Measurements from ENCODE around the gene ABCA2. TPM values are rescaled to one million over a fixed set of nuclear protein-coding genes. Genes with fewer than 3 reads are reported as not detected.
A peak's percentile ranks its signal among the peaks of the same experiment; 100 is the strongest.

Gene ABCA2
- total RNA-seq, 1 experiment from 2014 or later = 19.2 TPM

DNA sequence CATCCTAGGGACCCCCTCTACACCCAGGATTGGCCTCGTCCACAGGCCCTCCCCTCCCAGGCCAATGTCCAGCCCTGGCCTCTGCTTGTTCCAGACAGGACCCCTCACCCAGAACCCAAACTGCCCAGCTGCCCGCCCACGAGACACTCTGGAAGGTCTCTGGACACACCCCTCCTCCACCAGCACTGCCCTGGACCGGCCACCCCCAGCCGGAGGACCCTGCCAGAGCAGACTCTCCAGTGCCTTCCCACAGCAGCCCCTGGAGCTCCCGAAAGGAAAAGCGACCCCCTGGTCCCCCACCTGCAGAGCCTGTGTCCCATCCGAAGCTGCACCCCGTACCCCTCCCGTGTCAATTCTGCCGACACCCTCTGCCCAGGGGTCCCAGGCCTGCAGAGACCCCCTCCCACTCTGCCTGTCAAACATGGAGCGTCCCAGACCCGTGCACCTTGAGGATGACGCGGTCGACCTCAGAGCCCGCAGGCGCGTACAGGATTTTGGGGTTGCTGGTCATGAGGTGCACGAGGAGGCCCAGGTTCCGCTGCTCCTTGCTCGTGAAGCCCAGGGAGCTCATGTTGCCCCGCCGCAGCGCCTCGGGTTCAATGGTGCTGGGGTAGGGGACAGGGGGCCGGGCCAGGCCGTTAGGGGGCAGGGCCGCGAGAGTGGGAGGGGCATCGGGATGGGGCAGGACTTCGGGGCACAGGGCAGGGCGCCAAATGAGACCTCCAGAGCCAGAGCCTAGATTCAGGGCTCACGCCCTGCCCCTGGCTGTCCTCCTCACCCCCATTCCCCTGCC is 8.0 kb downstream of the ABCA2 start:
- Mint-ChIP-seq H3K36me3 (peaks cover 9% of the 10 kb centered on the region), H3K27ac (peak overlapping the region; percentile 41; the same call in 1 of the 2 replicates), H3K27me3 (ENCODE audit: low read depth) (no peaks in the 10 kb centered on the region), H3K4me1 (no peaks in the 10 kb centered on the region; the same call in 1 of the 2 replicates), H3K9me3 (no peaks in the 10 kb centered on the region), H3K4me3 (no peak overlapping the region)
- DNase-seq (ENCODE audit: low spot score) = no peak
- no peak for TF ChIP-seq GTF2I (CRISPR knock-in tag; conservative IDR thresholded peaks at IDR 0.05)
- no peak for TF ChIP-seq SMAD4 (CRISPR knock-in tag; IDR thresholded peaks at IDR 0.05)
- no peak for TF ChIP-seq E2F1 (CRISPR knock-in tag; IDR thresholded peaks at IDR 0.05)
- no peak for TF ChIP-seq CREM (CRISPR knock-in tag; IDR thresholded peaks at IDR 0.05)
- TF ChIP-seq IRF2 (CRISPR knock-in tag; IDR thresholded peaks at IDR 0.05; ENCODE audit: borderline replicate concordance, low read depth) = no peak
- TF ChIP-seq CTCF (IDR thresholded peaks at IDR 0.05) = no peak
- TF ChIP-seq MYBL2 (CRISPR knock-in tag; IDR thresholded peaks at IDR 0.05) = no peak
- no peak for TF ChIP-seq ZNF219 (CRISPR knock-in tag; IDR thresholded peaks at IDR 0.05; ENCODE audit: borderline replicate concordance)
- no peak for TF ChIP-seq TP53 (CRISPR knock-in tag; IDR thresholded peaks at IDR 0.05)
- TF ChIP-seq, protein P1, sequence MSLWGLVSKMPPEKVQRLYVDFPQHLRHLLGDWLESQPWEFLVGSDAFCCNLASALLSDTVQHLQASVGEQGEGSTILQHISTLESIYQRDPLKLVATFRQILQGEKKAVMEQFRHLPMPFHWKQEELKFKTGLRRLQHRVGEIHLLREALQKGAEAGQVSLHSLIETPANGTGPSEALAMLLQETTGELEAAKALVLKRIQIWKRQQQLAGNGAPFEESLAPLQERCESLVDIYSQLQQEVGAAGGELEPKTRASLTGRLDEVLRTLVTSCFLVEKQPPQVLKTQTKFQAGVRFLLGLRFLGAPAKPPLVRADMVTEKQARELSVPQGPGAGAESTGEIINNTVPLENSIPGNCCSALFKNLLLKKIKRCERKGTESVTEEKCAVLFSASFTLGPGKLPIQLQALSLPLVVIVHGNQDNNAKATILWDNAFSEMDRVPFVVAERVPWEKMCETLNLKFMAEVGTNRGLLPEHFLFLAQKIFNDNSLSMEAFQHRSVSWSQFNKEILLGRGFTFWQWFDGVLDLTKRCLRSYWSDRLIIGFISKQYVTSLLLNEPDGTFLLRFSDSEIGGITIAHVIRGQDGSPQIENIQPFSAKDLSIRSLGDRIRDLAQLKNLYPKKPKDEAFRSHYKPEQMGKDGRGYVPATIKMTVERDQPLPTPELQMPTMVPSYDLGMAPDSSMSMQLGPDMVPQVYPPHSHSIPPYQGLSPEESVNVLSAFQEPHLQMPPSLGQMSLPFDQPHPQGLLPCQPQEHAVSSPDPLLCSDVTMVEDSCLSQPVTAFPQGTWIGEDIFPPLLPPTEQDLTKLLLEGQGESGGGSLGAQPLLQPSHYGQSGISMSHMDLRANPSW (CRISPR knock-in tag; conservative IDR thresholded peaks at IDR 0.05; ENCODE audit: low read depth) = no peak
- TF ChIP-seq, protein P2, sequence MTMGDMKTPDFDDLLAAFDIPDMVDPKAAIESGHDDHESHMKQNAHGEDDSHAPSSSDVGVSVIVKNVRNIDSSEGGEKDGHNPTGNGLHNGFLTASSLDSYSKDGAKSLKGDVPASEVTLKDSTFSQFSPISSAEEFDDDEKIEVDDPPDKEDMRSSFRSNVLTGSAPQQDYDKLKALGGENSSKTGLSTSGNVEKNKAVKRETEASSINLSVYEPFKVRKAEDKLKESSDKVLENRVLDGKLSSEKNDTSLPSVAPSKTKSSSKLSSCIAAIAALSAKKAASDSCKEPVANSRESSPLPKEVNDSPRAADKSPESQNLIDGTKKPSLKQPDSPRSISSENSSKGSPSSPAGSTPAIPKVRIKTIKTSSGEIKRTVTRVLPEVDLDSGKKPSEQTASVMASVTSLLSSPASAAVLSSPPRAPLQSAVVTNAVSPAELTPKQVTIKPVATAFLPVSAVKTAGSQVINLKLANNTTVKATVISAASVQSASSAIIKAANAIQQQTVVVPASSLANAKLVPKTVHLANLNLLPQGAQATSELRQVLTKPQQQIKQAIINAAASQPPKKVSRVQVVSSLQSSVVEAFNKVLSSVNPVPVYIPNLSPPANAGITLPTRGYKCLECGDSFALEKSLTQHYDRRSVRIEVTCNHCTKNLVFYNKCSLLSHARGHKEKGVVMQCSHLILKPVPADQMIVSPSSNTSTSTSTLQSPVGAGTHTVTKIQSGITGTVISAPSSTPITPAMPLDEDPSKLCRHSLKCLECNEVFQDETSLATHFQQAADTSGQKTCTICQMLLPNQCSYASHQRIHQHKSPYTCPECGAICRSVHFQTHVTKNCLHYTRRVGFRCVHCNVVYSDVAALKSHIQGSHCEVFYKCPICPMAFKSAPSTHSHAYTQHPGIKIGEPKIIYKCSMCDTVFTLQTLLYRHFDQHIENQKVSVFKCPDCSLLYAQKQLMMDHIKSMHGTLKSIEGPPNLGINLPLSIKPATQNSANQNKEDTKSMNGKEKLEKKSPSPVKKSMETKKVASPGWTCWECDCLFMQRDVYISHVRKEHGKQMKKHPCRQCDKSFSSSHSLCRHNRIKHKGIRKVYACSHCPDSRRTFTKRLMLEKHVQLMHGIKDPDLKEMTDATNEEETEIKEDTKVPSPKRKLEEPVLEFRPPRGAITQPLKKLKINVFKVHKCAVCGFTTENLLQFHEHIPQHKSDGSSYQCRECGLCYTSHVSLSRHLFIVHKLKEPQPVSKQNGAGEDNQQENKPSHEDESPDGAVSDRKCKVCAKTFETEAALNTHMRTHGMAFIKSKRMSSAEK (CRISPR knock-in tag; IDR thresholded peaks at IDR 0.05; ENCODE audit: borderline replicate concordance) = no peak
- TF ChIP-seq, protein P3, sequence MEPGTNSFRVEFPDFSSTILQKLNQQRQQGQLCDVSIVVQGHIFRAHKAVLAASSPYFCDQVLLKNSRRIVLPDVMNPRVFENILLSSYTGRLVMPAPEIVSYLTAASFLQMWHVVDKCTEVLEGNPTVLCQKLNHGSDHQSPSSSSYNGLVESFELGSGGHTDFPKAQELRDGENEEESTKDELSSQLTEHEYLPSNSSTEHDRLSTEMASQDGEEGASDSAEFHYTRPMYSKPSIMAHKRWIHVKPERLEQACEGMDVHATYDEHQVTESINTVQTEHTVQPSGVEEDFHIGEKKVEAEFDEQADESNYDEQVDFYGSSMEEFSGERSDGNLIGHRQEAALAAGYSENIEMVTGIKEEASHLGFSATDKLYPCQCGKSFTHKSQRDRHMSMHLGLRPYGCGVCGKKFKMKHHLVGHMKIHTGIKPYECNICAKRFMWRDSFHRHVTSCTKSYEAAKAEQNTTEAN (CRISPR knock-in tag; IDR thresholded peaks at IDR 0.05) = no peak
- TF ChIP-seq TCF7 (CRISPR knock-in tag; IDR thresholded peaks at IDR 0.05; ENCODE audit: low read depth) = no peak
- no peak for TF ChIP-seq NR3C1 (CRISPR knock-in tag; conservative IDR thresholded peaks at IDR 0.05; ENCODE audit: low read depth)
- TF ChIP-seq, protein P4, sequence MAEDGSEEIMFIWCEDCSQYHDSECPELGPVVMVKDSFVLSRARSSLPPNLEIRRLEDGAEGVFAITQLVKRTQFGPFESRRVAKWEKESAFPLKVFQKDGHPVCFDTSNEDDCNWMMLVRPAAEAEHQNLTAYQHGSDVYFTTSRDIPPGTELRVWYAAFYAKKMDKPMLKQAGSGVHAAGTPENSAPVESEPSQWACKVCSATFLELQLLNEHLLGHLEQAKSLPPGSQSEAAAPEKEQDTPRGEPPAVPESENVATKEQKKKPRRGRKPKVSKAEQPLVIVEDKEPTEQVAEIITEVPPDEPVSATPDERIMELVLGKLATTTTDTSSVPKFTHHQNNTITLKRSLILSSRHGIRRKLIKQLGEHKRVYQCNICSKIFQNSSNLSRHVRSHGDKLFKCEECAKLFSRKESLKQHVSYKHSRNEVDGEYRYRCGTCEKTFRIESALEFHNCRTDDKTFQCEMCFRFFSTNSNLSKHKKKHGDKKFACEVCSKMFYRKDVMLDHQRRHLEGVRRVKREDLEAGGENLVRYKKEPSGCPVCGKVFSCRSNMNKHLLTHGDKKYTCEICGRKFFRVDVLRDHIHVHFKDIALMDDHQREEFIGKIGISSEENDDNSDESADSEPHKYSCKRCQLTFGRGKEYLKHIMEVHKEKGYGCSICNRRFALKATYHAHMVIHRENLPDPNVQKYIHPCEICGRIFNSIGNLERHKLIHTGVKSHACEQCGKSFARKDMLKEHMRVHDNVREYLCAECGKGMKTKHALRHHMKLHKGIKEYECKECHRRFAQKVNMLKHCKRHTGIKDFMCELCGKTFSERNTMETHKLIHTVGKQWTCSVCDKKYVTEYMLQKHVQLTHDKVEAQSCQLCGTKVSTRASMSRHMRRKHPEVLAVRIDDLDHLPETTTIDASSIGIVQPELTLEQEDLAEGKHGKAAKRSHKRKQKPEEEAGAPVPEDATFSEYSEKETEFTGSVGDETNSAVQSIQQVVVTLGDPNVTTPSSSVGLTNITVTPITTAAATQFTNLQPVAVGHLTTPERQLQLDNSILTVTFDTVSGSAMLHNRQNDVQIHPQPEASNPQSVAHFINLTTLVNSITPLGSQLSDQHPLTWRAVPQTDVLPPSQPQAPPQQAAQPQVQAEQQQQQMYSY (CRISPR knock-in tag; IDR thresholded peaks at IDR 0.05) = no peak
- TF ChIP-seq RORB (CRISPR knock-in tag; IDR thresholded peaks at IDR 0.05) = no peak
- TF ChIP-seq JUN (CRISPR knock-in tag; IDR thresholded peaks at IDR 0.05) = no peak
- TF ChIP-seq KAT7 (CRISPR knock-in tag; IDR thresholded peaks at IDR 0.05; ENCODE audit: borderline replicate concordance) = no peak
- no peak for TF ChIP-seq ZNF423 (CRISPR knock-in tag; IDR thresholded peaks at IDR 0.05)
- POLR2A ChIA-PET = no interaction called here
- CTCF ChIA-PET = interaction anchor here (0.7 to 3.9 kb wide), 6 partner anchors 10 to 188 kb away, joined by 3 to 38 read pairs (median 4); partner anchors contain the start of gene FUT7
- ATAC-seq = no peak
